Mesenchymal stem cell (in vitro differentiated cells and primary cell): ENCODE data around the gene NTN1.

ENCODE experiments used
- DNase-seq: peaks from one replicate; pipeline ENCODE4 v3.0.0-alpha.2; 2013
- H2AFZ ChIP-seq: one replicate; pipeline ENCODE4 v1.6.1; 2013; ENCODE audit warnings: low read depth, mild to moderate bottlenecking, control low read depth, inconsistent platforms, low read length, moderate library complexity
- H2AK5ac ChIP-seq: 2 replicates; pipeline ENCODE4 v1.6.1; 2013; ENCODE audit warnings: low read length, moderate library complexity, mild to moderate bottlenecking, inconsistent platforms; ENCODE audit not compliant: severe bottlenecking
- H2BK120ac ChIP-seq: one replicate; pipeline ENCODE4 v1.6.1; 2013; ENCODE audit warnings: low read depth, mild to moderate bottlenecking, inconsistent platforms, low read length, moderate library complexity
- H2BK12ac ChIP-seq, 2 experiments: one replicate each; pipeline ENCODE4 v1.6.1; 2013; ENCODE audit warnings: inconsistent platforms in 2 of 2, low read length in 2 of 2, mild to moderate bottlenecking in 2 of 2, moderate library complexity in 2 of 2, control low read depth in 1 of 2
- H2BK15ac ChIP-seq: one replicate; pipeline ENCODE4 v1.6.1; 2013; ENCODE audit warnings: mild to moderate bottlenecking, low read depth, inconsistent platforms; ENCODE audit not compliant: poor library complexity, severe bottlenecking
- H2BK5ac ChIP-seq: 2 replicates; pipeline ENCODE4 v1.6.1; 2013; ENCODE audit warnings: low read depth, mild to moderate bottlenecking, low read length, control low read depth, inconsistent platforms; ENCODE audit not compliant: poor library complexity, severe bottlenecking
- H3K14ac ChIP-seq, 2 experiments: one replicate each; pipeline ENCODE4 v1.6.1; 2013; ENCODE audit warnings: inconsistent platforms in 2 of 2, low read length in 2 of 2, control low read depth in 1 of 2, mild to moderate bottlenecking in 1 of 2, moderate library complexity in 1 of 2
- H3K18ac ChIP-seq, 2 experiments: one replicate each; pipeline ENCODE4 v1.6.1; 2013; ENCODE audit warnings: inconsistent platforms in 2 of 2, low read length in 2 of 2, control low read depth in 1 of 2, low read depth in 1 of 2, mild to moderate bottlenecking in 1 of 2
- H3K23ac ChIP-seq, 2 experiments: one replicate each; pipeline ENCODE4 v1.6.1; 2013; ENCODE audit warnings: inconsistent platforms in 2 of 2, low read length in 2 of 2, mild to moderate bottlenecking in 2 of 2, moderate library complexity in 2 of 2, control low read depth in 1 of 2
- H3K27ac ChIP-seq: 2 replicates; pipeline ENCODE4 v1.5.1; 2013; ENCODE audit warnings: mild to moderate bottlenecking, moderate library complexity, low read length, control low read depth, inconsistent platforms; ENCODE audit not compliant: poor library complexity, severe bottlenecking
- H3K27me3 ChIP-seq, 2 experiments: 2 replicates each; pipeline versions ENCODE4 v1.6.1 to v1.7.0; 2013; ENCODE audit warnings: low read length in 2 of 2, mild to moderate bottlenecking in 2 of 2, moderate library complexity in 2 of 2, control low read depth in 1 of 2, inconsistent platforms in 1 of 2; ENCODE audit not compliant: control insufficient read depth in 1 of 2, insufficient read depth in 1 of 2
- H3K36me3 ChIP-seq, 2 experiments: 2 replicates each; pipeline versions ENCODE4 v1.6.1 to v1.7.0; 2013; ENCODE audit warnings: low read length in 2 of 2, control low read depth in 1 of 2, inconsistent platforms in 1 of 2, low read depth in 1 of 2, mild to moderate bottlenecking in 1 of 2; ENCODE audit not compliant: insufficient read depth in 2 of 2, control insufficient read depth in 1 of 2
- H3K4ac ChIP-seq, 2 experiments: one replicate each; pipeline ENCODE4 v1.6.1; 2013; ENCODE audit warnings: inconsistent platforms in 2 of 2, low read length in 2 of 2, mild to moderate bottlenecking in 2 of 2, moderate library complexity in 2 of 2, control low read depth in 1 of 2, low read depth in 1 of 2
- H3K4me1 ChIP-seq: 2 replicates; pipeline ENCODE4 v1.6.1; 2013; ENCODE audit warnings: low read depth, low read length, control low read depth; ENCODE audit not compliant: control insufficient read depth, insufficient read depth
- H3K4me2 ChIP-seq: 2 replicates; pipeline ENCODE4 v1.6.1; 2013; ENCODE audit warnings: low read length, mild to moderate bottlenecking, inconsistent platforms; ENCODE audit not compliant: poor library complexity, severe bottlenecking
- H3K4me3 ChIP-seq, 2 experiments: 2 replicates each; pipeline versions ENCODE4 v1.5.1 to v1.7.0; 2013; ENCODE audit warnings: low read length in 2 of 2, mild to moderate bottlenecking in 2 of 2, control low read depth in 1 of 2, low read depth in 1 of 2; ENCODE audit not compliant: insufficient read depth in 1 of 2
- H3K79me1 ChIP-seq: replicated peaks from 2 replicates; pipeline ENCODE4 v1.6.1; 2013; ENCODE audit warnings: mild to moderate bottlenecking, control low read depth, low read length, inconsistent platforms; ENCODE audit not compliant: poor library complexity, severe bottlenecking
- H3K9ac ChIP-seq: 2 replicates; pipeline ENCODE4 v1.7.0; 2013; ENCODE audit warnings: mild to moderate bottlenecking, low read length, moderate library complexity
- H3K9me3 ChIP-seq: 2 replicates; pipeline ENCODE4 v1.7.0; 2013; ENCODE audit warnings: mild to moderate bottlenecking, low read length; ENCODE audit not compliant: control insufficient read depth
- H4K8ac ChIP-seq: one replicate; pipeline ENCODE4 v1.6.1; 2013; ENCODE audit warnings: inconsistent platforms, mild to moderate bottlenecking, low read length, moderate library complexity
- H4K91ac ChIP-seq: one replicate; pipeline ENCODE4 v1.6.1; 2013; ENCODE audit warnings: mild to moderate bottlenecking, low read length, inconsistent platforms
- WGBS: methylation state at CpG from one replicate; pipeline ENCODE4 v1.1.7; 2013; ENCODE audit warnings: mixed read lengths; 5-methylcytosine and 5-hydroxymethylcytosine counted together

Gene NTN1

DNA sequence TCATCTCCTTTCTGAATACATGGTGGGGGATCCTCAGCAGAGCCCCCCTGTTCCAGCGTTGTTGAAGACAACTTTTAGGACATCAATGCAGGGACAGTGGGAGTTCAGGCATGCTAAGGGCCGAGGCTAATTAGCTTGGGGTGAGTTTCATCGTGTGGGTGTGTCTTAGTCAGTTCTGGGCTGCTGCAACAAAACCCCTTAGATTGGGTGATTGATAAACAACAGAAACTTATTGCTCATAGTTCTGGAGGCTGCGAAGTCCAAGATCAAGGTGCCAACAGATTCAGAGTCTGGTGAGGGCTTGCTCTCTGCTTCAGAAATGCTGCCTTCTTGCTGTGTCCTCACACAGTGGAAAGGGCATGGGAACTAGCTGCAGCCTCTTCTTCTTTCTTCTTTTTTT is 214.0 kb downstream of the NTN1 start:
- no peak overlapping the region for H3K23ac ChIP-seq
- H2BK12ac ChIP-seq: no peak overlapping the region
- WGBS: 88% methylated on average over 4 of the region's 4 CpGs

DNA sequence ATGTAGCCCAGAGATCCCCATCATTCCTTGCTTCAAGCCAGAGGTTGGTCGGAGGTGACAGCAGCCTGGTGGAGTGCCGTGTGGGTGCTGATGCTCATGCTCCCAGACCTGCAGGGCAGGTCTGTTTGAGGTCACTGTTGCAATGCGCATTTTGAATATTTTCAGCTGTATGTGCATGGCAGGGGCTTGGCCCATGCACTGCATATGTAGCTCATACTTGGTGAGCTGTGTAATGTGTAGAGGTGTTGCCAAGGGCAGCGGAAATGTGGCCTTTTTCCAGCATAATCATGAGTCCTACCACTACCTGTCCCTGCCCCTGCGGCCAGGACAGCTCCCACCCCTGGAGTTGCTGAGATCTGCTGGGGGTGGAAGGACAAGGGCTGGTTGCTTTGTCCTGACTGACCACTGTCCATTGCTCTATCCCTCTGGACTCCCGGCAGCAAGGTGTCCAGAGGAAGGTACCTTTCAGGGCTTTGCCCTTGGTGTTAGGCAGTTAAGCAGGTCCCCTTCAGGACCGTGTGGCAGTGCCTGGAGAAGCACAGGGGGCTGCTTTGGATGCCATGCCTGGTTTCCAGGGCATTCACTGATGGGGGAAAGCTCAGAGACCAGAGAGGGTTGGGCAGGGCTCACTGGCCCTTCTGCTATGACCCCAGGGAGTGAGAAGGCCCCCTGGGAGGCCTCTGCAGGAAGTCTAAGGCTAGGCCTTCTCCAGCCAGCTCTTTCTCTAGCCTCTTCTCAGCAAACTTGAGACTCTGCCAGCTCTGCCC is 215.2 kb downstream of the NTN1 start:
- no peak for DNase-seq
- Histone ChIP-seq H3K27ac (no peak overlapping the region), H3K4me1 (peaks cover 35% of the 10 kb centered on the region), H2AK5ac (no peak overlapping the region), H3K4ac (no peak overlapping the region), H3K27me3 (peaks cover 8 to 18% of the 10 kb centered on the region in 2 experiments), H4K91ac (no peak overlapping the region), H2BK5ac (no peak overlapping the region), H2BK12ac (no peak overlapping the region), H2BK120ac (no peak overlapping the region), H3K9me3 (no peaks in the 10 kb centered on the region), H2BK15ac (no peak overlapping the region), H3K36me3 (no peaks in the 10 kb centered on the region), H3K9ac (no peak overlapping the region), H3K4me3 (no peak overlapping the region), H2AFZ (no peak overlapping the region), H3K23ac (no peak overlapping the region), H3K79me1 (no peaks in the 10 kb centered on the region), H3K4me2 (no peak overlapping the region), H3K18ac (no peak overlapping the region), H3K14ac (no peak overlapping the region), H4K8ac (no peak overlapping the region)
- WGBS: 94% methylated on average over 7 of the region's 7 CpGs

More for the DNA sequence above, 214.0 kb downstream of the NTN1 start:
- Histone ChIP-seq H3K18ac (no peak overlapping the region), H3K27ac (no peak overlapping the region), H3K79me1 (no peaks in the 10 kb centered on the region), H3K4me2 (no peak overlapping the region), H3K4ac (no peak overlapping the region), H3K36me3 (no peaks in the 10 kb centered on the region), H3K4me1 (peaks cover 29% of the 10 kb centered on the region), H2BK120ac (no peak overlapping the region), H3K14ac (no peak overlapping the region), H2BK15ac (no peak overlapping the region), H2AK5ac (no peak overlapping the region), H4K91ac (no peak overlapping the region), H3K9me3 (no peaks in the 10 kb centered on the region), H3K4me3 (no peak overlapping the region), H3K27me3 (peaks cover 8 to 18% of the 10 kb centered on the region in 2 experiments), H3K9ac (no peak overlapping the region), H2BK5ac (no peak overlapping the region), H2AFZ (no peak overlapping the region), H4K8ac (no peak overlapping the region)
- DNase-seq: no peak

DNA sequence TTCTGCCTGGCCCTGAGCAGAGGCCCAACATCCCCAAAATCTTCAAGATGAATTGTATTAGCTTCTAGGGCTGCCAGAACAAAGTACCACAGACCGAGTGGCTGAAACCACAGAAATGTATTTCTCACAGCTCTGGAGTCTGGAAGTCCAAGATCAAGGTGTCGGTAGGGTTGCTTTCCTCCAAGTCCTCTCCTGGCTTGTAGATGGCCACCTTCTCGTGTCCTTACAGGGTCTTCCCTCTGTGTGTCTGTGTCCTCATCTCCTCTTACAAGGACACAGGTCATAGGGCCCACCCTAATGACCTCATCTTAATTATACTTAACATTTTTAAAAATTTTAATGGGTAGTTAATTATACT is 215.7 kb downstream of the NTN1 start:
- Histone ChIP-seq H2BK120ac (no peak overlapping the region), H4K91ac (no peak overlapping the region), H3K36me3 (no peaks in the 10 kb centered on the region), H2AK5ac (no peak overlapping the region), H4K8ac (no peak overlapping the region), H2BK15ac (no peak overlapping the region), H2BK12ac (no peak overlapping the region), H3K9me3 (no peaks in the 10 kb centered on the region), H3K18ac (no peak overlapping the region), H3K27ac (no peak overlapping the region), H3K9ac (no peak overlapping the region), H3K27me3 (peaks cover 7 to 18% of the 10 kb centered on the region in 2 experiments), H3K23ac (no peak overlapping the region), H3K4ac (no peak overlapping the region), H3K14ac (no peak overlapping the region), H3K79me1 (no peaks in the 10 kb centered on the region), H3K4me2 (no peak overlapping the region), H2AFZ (no peak overlapping the region), H3K4me1 (peaks cover 33% of the 10 kb centered on the region), H2BK5ac (no peak overlapping the region), H3K4me3 (no peak overlapping the region)
- 81% methylated on average over 2 of the region's 3 CpGs for WGBS
- DNase-seq: no peak

DNA sequence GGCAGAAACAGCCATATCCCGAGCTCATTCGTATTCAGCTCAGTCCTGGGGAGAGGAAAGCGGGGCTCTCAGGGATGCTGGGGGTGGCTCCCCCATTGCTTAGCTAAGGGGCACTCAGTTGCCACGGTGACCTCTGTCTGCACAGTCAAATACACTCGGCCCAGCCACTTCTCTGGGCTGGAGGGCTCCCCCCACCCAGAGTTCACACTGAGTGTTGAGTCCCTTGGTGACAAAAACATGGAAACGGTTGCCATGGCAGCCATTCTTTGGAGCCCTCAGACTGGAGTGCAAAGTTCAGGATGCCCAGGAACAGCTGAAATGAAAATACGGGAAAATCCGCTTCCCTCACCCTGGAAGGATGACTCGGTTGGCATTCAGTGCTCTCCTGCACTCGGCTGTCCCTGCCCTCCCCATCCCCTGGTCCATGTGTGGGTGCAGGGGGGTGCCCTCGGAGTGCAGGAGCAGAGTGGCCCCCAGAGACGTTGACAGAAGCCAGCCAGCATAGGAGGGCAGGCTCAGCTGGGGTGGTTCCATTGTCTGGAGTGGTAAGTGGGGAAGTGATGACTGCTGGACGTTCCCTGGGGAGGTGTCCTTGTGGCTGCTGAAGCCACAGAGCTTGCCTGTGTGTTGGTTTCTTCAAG is 216.5 kb downstream of the NTN1 start:
- H3K79me1 ChIP-seq: no peaks in the 10 kb centered on the region
- no peak overlapping the region for H2BK15ac ChIP-seq
- peaks cover 0 to 14% of the 10 kb centered on the region in 2 experiments for H3K27me3 ChIP-seq
- WGBS: 86% methylated on average over 13 of the region's 13 CpGs
- no peak overlapping the region for H3K4me3 ChIP-seq
- no peak overlapping the region for H2AFZ ChIP-seq
- H4K8ac ChIP-seq: no peak overlapping the region
- H3K36me3 ChIP-seq: peaks cover 0 to 6% of the 10 kb centered on the region in 2 experiments
- no peak overlapping the region for H3K4me2 ChIP-seq
- no peak overlapping the region for H3K23ac ChIP-seq
- no peak overlapping the region for H3K14ac ChIP-seq
- no peak overlapping the region for H2BK5ac ChIP-seq
- no peak overlapping the region for H2AK5ac ChIP-seq
- H3K18ac ChIP-seq: no peak overlapping the region
- no peak for DNase-seq
- H3K27ac ChIP-seq: no peak overlapping the region
- H3K9me3 ChIP-seq: no peaks in the 10 kb centered on the region
- no peak overlapping the region for H3K9ac ChIP-seq
- no peak overlapping the region for H3K4ac ChIP-seq
- H3K4me1 ChIP-seq: peaks cover 28% of the 10 kb centered on the region
- no peak overlapping the region for H4K91ac ChIP-seq
- no peak overlapping the region for H2BK12ac ChIP-seq
- H2BK120ac ChIP-seq: no peak overlapping the region
